SK-N-SH (cell line): ENCODE results near the gene RPF1. TPM values are rescaled to one million over a fixed set of nuclear protein-coding genes. Genes with fewer than 3 reads are reported as not detected.

Experiments
- CTCF ChIA-PET: fragments of 300-600, 350-600 bp; formaldehyde crosslinking; extraction: SDS; loops from one replicate; lab custom pipeline; 2021; lab: Yijun Ruan, JAX
- POLR2A ChIA-PET: fragments of 350-600 bp; sonication (Branson Sonifier 250); formaldehyde crosslinking; extraction: SDS; loops from one replicate; lab custom pipeline; 2020; ENCODE audit warnings: antibody characterized with exemption, inconsistent platforms; lab: Yijun Ruan, JAX
- DNase-seq: peaks from one replicate; pipeline ENCODE4 v3.0.0; 2012
- H2AFZ ChIP-seq: fragments of 200-600 bp; sonication (generic); 2 replicates; pipeline ENCODE4 v1.8.1; 2016; ENCODE audit warnings: antibody characterized with exemption, mild to moderate bottlenecking, low read depth
- H3F3A ChIP-seq: fragments of 200-600 bp; sonication (generic); replicated peaks from 2 replicates; pipeline ENCODE3; 2016; ENCODE audit warnings: antibody characterized with exemption, mild to moderate bottlenecking; ENCODE audit not compliant: insufficient read depth
- H3K27ac ChIP-seq, 2 experiments: fragments of 200-500 bp in 1 of 2; fragments of 200-600 bp in 1 of 2; sonication (Bioruptor generic) in 1 of 2; sonication (generic), shearing (Covaris generic) in 1 of 2; 2 replicates each; pipeline versions ENCODE4 v1.5.1 to v1.6.1; 2014 to 2016; ENCODE audit warnings: low read depth in 2 of 2, inconsistent platforms in 1 of 2, low read length in 1 of 2, mild to moderate bottlenecking in 1 of 2, mixed read lengths in 1 of 2
- H3K27me3 ChIP-seq: fragments of 200-600 bp; sonication (generic), shearing (Covaris generic); 2 replicates; pipeline ENCODE4 v1.6.1; 2016; ENCODE audit warnings: mixed run types; ENCODE audit not compliant: insufficient read depth
- H3K36me3 ChIP-seq, 2 experiments: fragments of 200-500 bp in 1 of 2; fragments of 200-600 bp in 1 of 2; sonication (Bioruptor generic) in 1 of 2; sonication (generic) in 1 of 2; replicated peaks in 1 of 2; 2 replicates each; pipeline versions ENCODE3 to v1.5.1; 2014 to 2016; ENCODE audit warnings: low read length in 1 of 2, mild to moderate bottlenecking in 1 of 2; ENCODE audit not compliant: insufficient read depth in 2 of 2, control insufficient read depth in 1 of 2
- H3K4me1 ChIP-seq, 2 experiments: fragments of 200-500 bp in 1 of 2; fragments of 200-600 bp in 1 of 2; sonication (Bioruptor generic) in 1 of 2; sonication (generic), shearing (Covaris generic) in 1 of 2; 2 replicates each; pipeline versions ENCODE4 v1.5.1 to v1.6.1; 2014 to 2016; ENCODE audit warnings: low read depth in 1 of 2, low read length in 1 of 2, mixed run types in 1 of 2; ENCODE audit not compliant: insufficient read depth in 2 of 2, control insufficient read depth in 1 of 2
- H3K4me2 ChIP-seq: fragments of 200-600 bp; sonication (generic), shearing (Covaris generic); 2 replicates; pipeline ENCODE4 v1.6.1; 2017; ENCODE audit warnings: mixed run types
- H3K4me3 ChIP-seq, 2 experiments: fragments of 200-500 bp in 1 of 2; fragments of 200-600 bp in 1 of 2; sonication (Bioruptor generic) in 1 of 2; sonication (generic), shearing (Covaris generic) in 1 of 2; 2 replicates each; pipeline versions ENCODE4 v1.5.1 to v1.8.1; 2014 to 2016; ENCODE audit warnings: low read depth in 2 of 2, inconsistent platforms in 1 of 2, low read length in 1 of 2, mild to moderate bottlenecking in 1 of 2, mixed read lengths in 1 of 2, moderate library complexity in 1 of 2
- H3K79me2 ChIP-seq: fragments of 200-600 bp; sonication (generic); 2 replicates; pipeline ENCODE4 v1.8.1; 2017; ENCODE audit warnings: mild to moderate bottlenecking; ENCODE audit not compliant: insufficient read depth
- H3K9ac ChIP-seq: fragments of 200-600 bp; sonication (generic); 2 replicates; pipeline ENCODE4 v1.6.1; 2017; ENCODE audit warnings: mixed run types
- H3K9me2 ChIP-seq: fragments of 200-600 bp; sonication (generic); 2 replicates; pipeline ENCODE4 v1.6.1; 2017; ENCODE audit warnings: mixed run types
- H3K9me3 ChIP-seq: fragments of 200-600 bp; sonication (generic); 2 replicates; pipeline ENCODE4 v1.6.1; 2017; ENCODE audit warnings: mixed run types, mild to moderate bottlenecking, moderate library complexity
- H4K20me1 ChIP-seq: fragments of 200-600 bp; sonication (generic); 2 replicates; pipeline ENCODE4 v1.6.1; 2017; ENCODE audit warnings: mild to moderate bottlenecking, mixed run types; ENCODE audit not compliant: insufficient read depth
- CHD2 ChIP-seq: fragments of 150-350 bp; IDR thresholded peaks from 2 replicates; pipeline ENCODE4 v1.6.1; 2018; ENCODE audit warnings: low read length; ENCODE audit not compliant: partially characterized antibody
- EP300 ChIP-seq, 2 experiments: IDR thresholded peaks; 2 replicates each; pipeline versions ENCODE4 v1.4.0 to v1.6.1; 2012; ENCODE audit warnings: borderline replicate concordance in 1 of 2, low read depth in 1 of 2, low read length in 1 of 2
- FOXJ3 ChIP-seq: sonication (generic); formaldehyde crosslinking; IDR thresholded peaks from 2 replicates; pipeline ENCODE4 v1.5.1; 2020; ENCODE audit warnings: mild to moderate bottlenecking, missing genetic modification reagents
- GATA2 ChIP-seq: sonication (generic); formaldehyde crosslinking; IDR thresholded peaks from 2 replicates; pipeline ENCODE4 v1.5.0; 2020; ENCODE audit warnings: mild to moderate bottlenecking, missing genetic modification reagents
- MEF2A ChIP-seq: IDR thresholded peaks from 2 replicates; pipeline ENCODE4 v1.4.0; 2012; ENCODE audit warnings: low read depth, borderline replicate concordance
- NFIC ChIP-seq: IDR thresholded peaks from 2 replicates; pipeline ENCODE4 v1.4.0; 2012; ENCODE audit warnings: borderline replicate concordance
- RAD21 ChIP-seq: IDR thresholded peaks from 2 replicates; pipeline ENCODE4 v1.6.1; 2012; ENCODE audit warnings: mild to moderate bottlenecking, low read length
- RCOR1 ChIP-seq: fragments of 150-350 bp; IDR thresholded peaks from 2 replicates; pipeline ENCODE4 v1.6.1; 2017; ENCODE audit warnings: antibody characterized with exemption, low read length
- RFX5 ChIP-seq: IDR thresholded peaks from 2 replicates; pipeline ENCODE4 v1.6.1; 2012; ENCODE audit warnings: mild to moderate bottlenecking, improper control_type of control experiment, low read length
- RXRA ChIP-seq: IDR thresholded peaks from 2 replicates; pipeline ENCODE4 v1.4.0; 2012; ENCODE audit warnings: low read depth, mild to moderate bottlenecking, borderline replicate concordance
- TAF1 ChIP-seq: IDR thresholded peaks from 2 replicates; pipeline ENCODE4 v1.6.1; 2012; ENCODE audit warnings: low read depth, mild to moderate bottlenecking, low read length, moderate library complexity, borderline replicate concordance
- TCF12 ChIP-seq: IDR thresholded peaks from 2 replicates; pipeline ENCODE4 v1.4.0; 2012
- WGBS: methylation state at CpG from one replicate; pipeline ENCODE4 v1.1.6; 2017; ENCODE audit warnings: low lambda C conversion rate; 5-methylcytosine and 5-hydroxymethylcytosine counted together
- polyA plus RNA-seq, 3 experiments: library from polyadenylated mRNA; depleted of rRNA; stranded (reverse); fragments of >200 nt; gene quantifications; 2 replicates each; pipeline ENCODE4 v1.2.3, GENCODE V29; 2012
- TF ChIP-seq, protein P1 (sequence below): fragments of 150-350 bp; IDR thresholded peaks from 2 replicates; pipeline ENCODE4 v1.6.1; 2017; ENCODE audit warnings: antibody characterized with exemption, low read length, low read depth, borderline replicate concordance
- TF ChIP-seq, protein P2 (sequence below): fragments of 150-350 bp; IDR thresholded peaks from 2 replicates; pipeline ENCODE4 v1.6.1; 2016; ENCODE audit warnings: mild to moderate bottlenecking, low read depth, low read length
- TF ChIP-seq, protein P3 (sequence below): IDR thresholded peaks from 2 replicates; pipeline ENCODE4 v1.4.0; 2012; ENCODE audit warnings: low read depth
- TF ChIP-seq, protein P4 (sequence below): IDR thresholded peaks from 2 replicates; pipeline ENCODE4 v1.4.0; 2012; ENCODE audit warnings: low read depth, borderline replicate concordance
- TF ChIP-seq, protein P5 (sequence below): IDR thresholded peaks from 2 replicates; pipeline ENCODE4 v1.6.1; 2012; ENCODE audit warnings: mild to moderate bottlenecking, low read depth, low read length, moderate library complexity

RPF1 gene
- polyA plus RNA-seq, 1 of the 3 experiments (the other 2 are of a cell fraction), result 22.6 TPM

DNA sequence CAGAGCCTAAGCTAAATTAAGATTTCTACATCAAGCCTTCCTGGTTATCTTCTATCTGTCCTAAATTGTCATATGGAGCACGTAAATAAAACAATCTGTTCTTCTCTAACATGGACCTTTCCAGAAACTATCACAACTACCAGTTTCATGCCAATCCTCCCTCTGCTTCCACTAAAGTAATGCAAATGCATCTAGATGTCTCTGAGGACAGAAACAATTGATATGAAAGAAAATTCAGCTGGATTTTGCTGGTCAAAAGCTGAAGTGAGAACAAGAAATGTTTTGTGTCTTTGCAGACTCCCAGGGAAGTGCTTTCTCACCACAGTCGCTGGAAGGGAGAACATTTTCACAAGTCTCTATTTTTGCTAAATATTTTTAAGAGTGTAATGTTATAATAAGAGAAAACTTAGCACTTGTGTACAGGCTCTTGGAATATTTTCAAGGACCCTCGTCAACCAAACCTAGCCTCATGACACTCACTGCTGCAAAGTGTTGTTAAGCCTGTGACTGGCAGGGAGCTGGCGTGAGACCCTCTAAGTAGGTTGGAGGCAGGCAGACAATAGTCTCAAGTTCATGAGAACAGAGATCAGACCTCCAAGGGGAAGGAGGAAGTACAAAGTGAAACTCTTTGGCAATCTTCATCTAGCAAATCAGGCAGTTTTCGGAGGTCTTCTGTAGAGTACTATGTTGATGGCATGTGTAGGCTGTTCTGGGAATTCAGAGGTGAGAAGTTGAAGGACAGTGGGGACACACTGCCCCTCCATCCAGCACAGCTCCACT is 42.0 kb upstream of the RPF1 start:
- no peak overlapping the region for H3K9ac ChIP-seq
- no peaks in the 10 kb centered on the region for H3K36me3 ChIP-seq
- no peak overlapping the region for H2AFZ ChIP-seq
- DNase-seq, result no peak
- 92% methylated on average over 5 of the region's 5 CpGs for whole genome bisulfite sequencing
- TF ChIP-seq TCF12 (no peak), FOXJ3 (CRISPR knock-in tag) (no peak), EP300 (IDR thresholded peaks at IDR 0.05; ENCODE audit: borderline replicate concordance in 1 of 2, low read depth in 1 of 2, low read length in 1 of 2) (no peak), RXRA (no peak), GATA2 (no peak), TAF1 (no peak), RCOR1 (no peak), RAD21 (no peak), NFIC (no peak), MEF2A (no peak), RFX5 (no peak), CHD2 (no peak)
- TF ChIP-seq, protein P1, sequence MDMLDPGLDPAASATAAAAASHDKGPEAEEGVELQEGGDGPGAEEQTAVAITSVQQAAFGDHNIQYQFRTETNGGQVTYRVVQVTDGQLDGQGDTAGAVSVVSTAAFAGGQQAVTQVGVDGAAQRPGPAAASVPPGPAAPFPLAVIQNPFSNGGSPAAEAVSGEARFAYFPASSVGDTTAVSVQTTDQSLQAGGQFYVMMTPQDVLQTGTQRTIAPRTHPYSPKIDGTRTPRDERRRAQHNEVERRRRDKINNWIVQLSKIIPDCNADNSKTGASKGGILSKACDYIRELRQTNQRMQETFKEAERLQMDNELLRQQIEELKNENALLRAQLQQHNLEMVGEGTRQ, result no peak
- TF ChIP-seq, protein P2, sequence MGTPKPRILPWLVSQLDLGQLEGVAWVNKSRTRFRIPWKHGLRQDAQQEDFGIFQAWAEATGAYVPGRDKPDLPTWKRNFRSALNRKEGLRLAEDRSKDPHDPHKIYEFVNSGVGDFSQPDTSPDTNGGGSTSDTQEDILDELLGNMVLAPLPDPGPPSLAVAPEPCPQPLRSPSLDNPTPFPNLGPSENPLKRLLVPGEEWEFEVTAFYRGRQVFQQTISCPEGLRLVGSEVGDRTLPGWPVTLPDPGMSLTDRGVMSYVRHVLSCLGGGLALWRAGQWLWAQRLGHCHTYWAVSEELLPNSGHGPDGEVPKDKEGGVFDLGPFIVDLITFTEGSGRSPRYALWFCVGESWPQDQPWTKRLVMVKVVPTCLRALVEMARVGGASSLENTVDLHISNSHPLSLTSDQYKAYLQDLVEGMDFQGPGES, result no peak
- TF ChIP-seq, protein P3, sequence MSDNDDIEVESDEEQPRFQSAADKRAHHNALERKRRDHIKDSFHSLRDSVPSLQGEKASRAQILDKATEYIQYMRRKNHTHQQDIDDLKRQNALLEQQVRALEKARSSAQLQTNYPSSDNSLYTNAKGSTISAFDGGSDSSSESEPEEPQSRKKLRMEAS, result no peak
- TF ChIP-seq, protein P4, sequence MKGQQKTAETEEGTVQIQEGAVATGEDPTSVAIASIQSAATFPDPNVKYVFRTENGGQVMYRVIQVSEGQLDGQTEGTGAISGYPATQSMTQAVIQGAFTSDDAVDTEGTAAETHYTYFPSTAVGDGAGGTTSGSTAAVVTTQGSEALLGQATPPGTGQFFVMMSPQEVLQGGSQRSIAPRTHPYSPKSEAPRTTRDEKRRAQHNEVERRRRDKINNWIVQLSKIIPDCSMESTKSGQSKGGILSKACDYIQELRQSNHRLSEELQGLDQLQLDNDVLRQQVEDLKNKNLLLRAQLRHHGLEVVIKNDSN, result no peak
- TF ChIP-seq, protein P5, sequence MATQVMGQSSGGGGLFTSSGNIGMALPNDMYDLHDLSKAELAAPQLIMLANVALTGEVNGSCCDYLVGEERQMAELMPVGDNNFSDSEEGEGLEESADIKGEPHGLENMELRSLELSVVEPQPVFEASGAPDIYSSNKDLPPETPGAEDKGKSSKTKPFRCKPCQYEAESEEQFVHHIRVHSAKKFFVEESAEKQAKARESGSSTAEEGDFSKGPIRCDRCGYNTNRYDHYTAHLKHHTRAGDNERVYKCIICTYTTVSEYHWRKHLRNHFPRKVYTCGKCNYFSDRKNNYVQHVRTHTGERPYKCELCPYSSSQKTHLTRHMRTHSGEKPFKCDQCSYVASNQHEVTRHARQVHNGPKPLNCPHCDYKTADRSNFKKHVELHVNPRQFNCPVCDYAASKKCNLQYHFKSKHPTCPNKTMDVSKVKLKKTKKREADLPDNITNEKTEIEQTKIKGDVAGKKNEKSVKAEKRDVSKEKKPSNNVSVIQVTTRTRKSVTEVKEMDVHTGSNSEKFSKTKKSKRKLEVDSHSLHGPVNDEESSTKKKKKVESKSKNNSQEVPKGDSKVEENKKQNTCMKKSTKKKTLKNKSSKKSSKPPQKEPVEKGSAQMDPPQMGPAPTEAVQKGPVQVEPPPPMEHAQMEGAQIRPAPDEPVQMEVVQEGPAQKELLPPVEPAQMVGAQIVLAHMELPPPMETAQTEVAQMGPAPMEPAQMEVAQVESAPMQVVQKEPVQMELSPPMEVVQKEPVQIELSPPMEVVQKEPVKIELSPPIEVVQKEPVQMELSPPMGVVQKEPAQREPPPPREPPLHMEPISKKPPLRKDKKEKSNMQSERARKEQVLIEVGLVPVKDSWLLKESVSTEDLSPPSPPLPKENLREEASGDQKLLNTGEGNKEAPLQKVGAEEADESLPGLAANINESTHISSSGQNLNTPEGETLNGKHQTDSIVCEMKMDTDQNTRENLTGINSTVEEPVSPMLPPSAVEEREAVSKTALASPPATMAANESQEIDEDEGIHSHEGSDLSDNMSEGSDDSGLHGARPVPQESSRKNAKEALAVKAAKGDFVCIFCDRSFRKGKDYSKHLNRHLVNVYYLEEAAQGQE, result no peak
- H3K79me2 ChIP-seq, result no peaks in the 10 kb centered on the region
- H3K27me3 ChIP-seq, result no peaks in the 10 kb centered on the region
- ChIA-PET POLR2A (no interaction called here), CTCF (interaction anchor here (0.7 to 2.9 kb wide), 12 partner anchors 12 to 508 kb away, joined by 3 to 14 read pairs (median 4); no protein-coding TSS in a partner anchor)
- H3K4me2 ChIP-seq, result no peak overlapping the region
- H3K4me3 ChIP-seq, result no peak overlapping the region
- H3K9me2 ChIP-seq, result no peaks in the 10 kb centered on the region
- H3K27ac ChIP-seq, result no peak overlapping the region
- H4K20me1 ChIP-seq, result no peaks in the 10 kb centered on the region
- no peaks in the 10 kb centered on the region for H3F3A ChIP-seq
- H3K9me3 ChIP-seq, result no peaks in the 10 kb centered on the region
- H3K4me1 ChIP-seq, result peaks cover 4 to 9% of the 10 kb centered on the region in 2 experiments; a peak in 3 of 4 replicates
